Kidney (tissue), 14 donors: Measurements from ENCODE around the gene WDR48. TPM values are rescaled to one million over a fixed set of nuclear protein-coding genes. Genes with fewer than 3 reads are reported as not detected.
A peak's percentile ranks its signal among the peaks of the same experiment; 100 is the strongest.

Experiments used
- DNase-seq, 5 donors: peaks; one replicate each; pipeline ENCODE4 v3.0.0-alpha.2; 2013 to 2020
- FAIRE-seq: peaks from 2 replicates; lab custom pipeline; 2012; peaks lifted over from hg19 to GRCh38; lab: Jason Lieb, UNC
- H3K27ac ChIP-seq, 2 donors: one replicate each; pipeline ENCODE4 v1.7.0; 2013; ENCODE audit warnings: low read depth in 2 of 2, low read length in 2 of 2, inconsistent platforms in 1 of 2
- H3K27me3 ChIP-seq: one replicate; pipeline ENCODE4 v1.7.1; 2013; ENCODE audit warnings: low read length, inconsistent platforms; ENCODE audit not compliant: control insufficient read depth, insufficient read depth
- H3K36me3 ChIP-seq, 3 donors: one replicate each; pipeline versions ENCODE4 v1.7.0 to v1.7.1; 2013; ENCODE audit warnings: low read length in 3 of 3, control low read depth in 1 of 3, inconsistent platforms in 1 of 3; ENCODE audit not compliant: insufficient read depth in 3 of 3, control insufficient read depth in 2 of 3
- H3K4me1 ChIP-seq, 3 donors: one replicate each; pipeline versions ENCODE4 v1.7.0 to v1.7.1; 2013; ENCODE audit warnings: low read length in 3 of 3, inconsistent platforms in 1 of 3, low read depth in 1 of 3; ENCODE audit not compliant: control insufficient read depth in 2 of 3, insufficient read depth in 2 of 3
- H3K4me3 ChIP-seq, 3 donors: one replicate each; pipeline versions ENCODE4 v1.7.0 to v1.8.1; 2013; ENCODE audit warnings: low read length in 3 of 3, control low read depth in 1 of 3, inconsistent platforms in 1 of 3
- H3K9ac ChIP-seq, 3 donors: one replicate each; pipeline versions ENCODE4 v1.7.0 to v1.7.1; 2013; ENCODE audit warnings: low read length in 3 of 3, control low read depth in 1 of 3, inconsistent platforms in 1 of 3
- H3K9me3 ChIP-seq, 3 donors: one replicate each; pipeline versions ENCODE4 v1.7.0 to v1.7.1; 2013; ENCODE audit warnings: low read length in 3 of 3, control low read depth in 1 of 3, inconsistent platforms in 1 of 3; ENCODE audit not compliant: control insufficient read depth in 2 of 3, insufficient read depth in 1 of 3
- intact Hi-C: fragments of 100-400 bp; cut with DNase I; formaldehyde crosslinking; loops from one replicate; pipeline ENCODE4 v1.11.1; 2022
- microRNA-seq: library from miRNA; unstranded; fragments of <30 nt; microRNA quantifications from one replicate; pipeline ENCODE4 v1.2.0, GENCODE V29; 2020
- polyA plus RNA-seq: library from polyadenylated mRNA; stranded (reverse); fragments of 350-450 nt; fragmentation: Illumina TruSeq; extraction: RNeasy Lipid Tissue Mini Kit (QIAGEN cat#74804); gene quantifications from one replicate; pipeline ENCODE4 v1.2.3, GENCODE V29; 2014; ENCODE audit warnings: low read depth, low replicate concordance; ENCODE audit not compliant: insufficient read depth
- total RNA-seq: library from RNA; stranded (reverse); fragmentation: NEBNext Ultra II Directional; extraction: Animal tissue kit (Norgen Biotek cat#: 25700); gene quantifications from one replicate; pipeline ENCODE4 v1.2.1, GENCODE V29; 2021
- TF ChIP-seq, protein P1 (sequence below): IDR thresholded peaks from 3 replicates; pipeline ENCODE4 v1.5.1; 2012; ENCODE audit warnings: mild to moderate bottlenecking, moderate library complexity, borderline replicate concordance; ENCODE audit not compliant: insufficient read depth; ENCODE audit errors: extremely low read depth
- donor health status: control.
- donor health status: control.
- donor health status: control.
- donor health status: control.
- donor health status: control.
- donor health status: DM: yes; HTN: yes; CAD: no.
- donor health status: Normal renal cell carcinoma (clear cell type).

WDR48 gene
- total and polyA plus RNA-seq, 2 donors from 2014 or later, result 21.0 to 48.3 TPM

DNA sequence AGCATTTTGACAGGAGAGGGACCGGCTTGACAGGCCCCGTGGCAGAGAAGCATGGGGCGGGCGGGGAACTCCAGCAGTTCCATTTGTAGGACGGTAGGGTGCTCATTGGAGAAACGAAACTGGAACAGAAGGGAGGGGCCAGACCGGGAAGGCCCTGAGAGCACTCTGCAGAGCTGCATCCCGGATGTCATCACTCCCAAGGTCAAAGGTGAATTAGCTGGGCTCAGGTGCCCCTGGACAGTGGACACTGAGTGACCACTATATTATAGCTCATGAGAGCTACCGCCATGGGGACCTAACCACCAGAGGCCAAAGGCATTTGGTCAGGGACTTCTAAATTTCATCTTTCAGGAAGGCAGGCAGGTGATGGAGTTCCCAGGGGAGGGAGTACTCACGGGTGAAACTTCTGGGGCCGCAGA is 94.3 kb downstream of the WDR48 start:
- DNase-seq, result peak in 2 of 5 donors; percentile 45 to 60
- Histone ChIP-seq H3K36me3 (peaks cover 5 to 42% (median 31%) of the 10 kb centered on the region in 3 donors), H3K9ac (no peak overlapping the region), H3K27me3 (no peaks in the 10 kb centered on the region), H3K9me3 (no peaks in the 10 kb centered on the region), H3K4me3 (no peak overlapping the region), H3K4me1 (peaks cover 20 to 67% (median 64%) of the 10 kb centered on the region in 3 donors), H3K27ac (peak overlapping the region in 1 of 2 donors; percentile 85)
- TF ChIP-seq, protein P1, sequence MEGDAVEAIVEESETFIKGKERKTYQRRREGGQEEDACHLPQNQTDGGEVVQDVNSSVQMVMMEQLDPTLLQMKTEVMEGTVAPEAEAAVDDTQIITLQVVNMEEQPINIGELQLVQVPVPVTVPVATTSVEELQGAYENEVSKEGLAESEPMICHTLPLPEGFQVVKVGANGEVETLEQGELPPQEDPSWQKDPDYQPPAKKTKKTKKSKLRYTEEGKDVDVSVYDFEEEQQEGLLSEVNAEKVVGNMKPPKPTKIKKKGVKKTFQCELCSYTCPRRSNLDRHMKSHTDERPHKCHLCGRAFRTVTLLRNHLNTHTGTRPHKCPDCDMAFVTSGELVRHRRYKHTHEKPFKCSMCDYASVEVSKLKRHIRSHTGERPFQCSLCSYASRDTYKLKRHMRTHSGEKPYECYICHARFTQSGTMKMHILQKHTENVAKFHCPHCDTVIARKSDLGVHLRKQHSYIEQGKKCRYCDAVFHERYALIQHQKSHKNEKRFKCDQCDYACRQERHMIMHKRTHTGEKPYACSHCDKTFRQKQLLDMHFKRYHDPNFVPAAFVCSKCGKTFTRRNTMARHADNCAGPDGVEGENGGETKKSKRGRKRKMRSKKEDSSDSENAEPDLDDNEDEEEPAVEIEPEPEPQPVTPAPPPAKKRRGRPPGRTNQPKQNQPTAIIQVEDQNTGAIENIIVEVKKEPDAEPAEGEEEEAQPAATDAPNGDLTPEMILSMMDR, result no peak
- intact Hi-C loops, result no loop called here
- no peak for FAIRE-seq

Small RNAs within 50 kb of the gene (microRNA-seq; reads per million reads assigned to microRNA genes)
- gene MIR6822, result not detected

Other genes with a start within 250 kb of the WDR48 start
- not detected for gene SCN10A, start 235.8 kb upstream of the WDR48 start, total RNA-seq
- gene SCN10A, start 235.8 kb upstream of the WDR48 start, polyA plus RNA-seq, result not detected
- 0.25 TPM for gene SCN11A, start 72 bp upstream of the WDR48 start, total RNA-seq
- gene SCN11A, start 72 bp upstream of the WDR48 start, polyA plus RNA-seq, result 0.17 TPM
- gene GORASP1, start 55.6 kb downstream of the WDR48 start, total RNA-seq, result 70.9 TPM
- gene GORASP1, start 55.6 kb downstream of the WDR48 start, polyA plus RNA-seq, result 38.8 TPM
- 14.1 TPM for gene TTC21A, start 55.7 kb downstream of the WDR48 start, total RNA-seq
- 4.8 TPM for gene TTC21A, start 55.7 kb downstream of the WDR48 start, polyA plus RNA-seq
- 21.6 TPM for gene CSRNP1, start 101.6 kb downstream of the WDR48 start, total RNA-seq
- 16.5 TPM for gene CSRNP1, start 101.6 kb downstream of the WDR48 start, polyA plus RNA-seq
- 0.09 TPM for gene XIRP1, start 140.6 kb downstream of the WDR48 start, total RNA-seq
- not detected for gene XIRP1, start 140.6 kb downstream of the WDR48 start, polyA plus RNA-seq
- 4.4 TPM for gene CX3CR1, start 228.0 kb downstream of the WDR48 start, total RNA-seq
- 0.99 TPM for gene CX3CR1, start 228.0 kb downstream of the WDR48 start, polyA plus RNA-seq